Activated T-helper 1 cell treated with anti-CD3 and anti-CD28 coated beads, Interleukin-12 subunit alpha, Interleukin-12 subunit beta, Interleukin-2, Interleukin-4 antibody, amounts not matched to agents 30 ng/mL and 10 ng/mL and 1 ng/mL, durations not matched to agents 14 hours and 24 hours and 36 hours (primary cell): ENCODE data around the gene OSBP2. TPM values are rescaled to one million over a fixed set of nuclear protein-coding genes. Genes with fewer than 3 reads are reported as not detected.

Experiments used
- DNase-seq: peaks from one replicate; pipeline ENCODE4 v3.0.0; 2021; ENCODE audit warnings: low spot score
- H3K27ac Mint-ChIP-seq: one replicate; pipeline ENCODE4 v1.8.0; 2021; ENCODE audit warnings: mild to moderate bottlenecking, mixed read lengths
- H3K27me3 Mint-ChIP-seq: one replicate; pipeline ENCODE4 v1.8.0; 2022; ENCODE audit warnings: mild to moderate bottlenecking, moderate library complexity, mixed read lengths; ENCODE audit not compliant: insufficient read depth
- H3K36me3 Mint-ChIP-seq: one replicate; pipeline ENCODE4 v1.8.0; 2021; ENCODE audit warnings: low read depth, mixed read lengths
- H3K4me1 Mint-ChIP-seq: one replicate; pipeline ENCODE4 v1.8.0; 2021; ENCODE audit warnings: low read depth, mixed read lengths
- H3K4me3 Mint-ChIP-seq: one replicate; pipeline ENCODE4 v1.8.0; 2021; ENCODE audit warnings: mild to moderate bottlenecking, moderate library complexity, mixed read lengths
- H3K9me3 Mint-ChIP-seq: one replicate; pipeline ENCODE4 v1.8.0; 2021; ENCODE audit warnings: mixed read lengths
- intact Hi-C: fragments of 100-400 bp; cut with micrococcal nuclease; formaldehyde crosslinking; loops from one replicate; pipeline ENCODE4 v1.15.1; 2024
- total RNA-seq: library from RNA; stranded (reverse); gene quantifications from 2 replicates; pipeline ENCODE4 v1.2.3, GENCODE V29; 2022

OSBP2 gene
- total RNA-seq, 1 donor from 2014 or later, result 1.6 TPM

GRCh38 chr22:30858976-30859713 lies 164.5 kb downstream of the OSBP2 start:
- peaks cover 3% of the 10 kb centered on the region for H3K36me3 Mint-ChIP-seq
- H3K9me3 Mint-ChIP-seq, result peaks cover 4% of the 10 kb centered on the region
- intact Hi-C loops, result no loop called here
- no peak overlapping the region for H3K4me3 Mint-ChIP-seq
- no peak for DNase-seq
- H3K4me1 Mint-ChIP-seq, result no peaks in the 10 kb centered on the region
- no peaks in the 10 kb centered on the region for H3K27me3 Mint-ChIP-seq
- H3K27ac Mint-ChIP-seq, result no peak overlapping the region

- H3K36me3 Mint-ChIP-seq, result peaks cover under 1% of the 10 kb centered on the region
- no peaks in the 10 kb centered on the region for H3K4me1 Mint-ChIP-seq
- H3K9me3 Mint-ChIP-seq, result peaks cover 1% of the 10 kb centered on the region
- no peak overlapping the region for H3K4me3 Mint-ChIP-seq
- H3K27ac Mint-ChIP-seq, result no peak overlapping the region
- H3K27me3 Mint-ChIP-seq, result no peaks in the 10 kb centered on the region
- DNase-seq, result no peak
- intact Hi-C loops, result no loop called here
Measured at GRCh38 chr22:30859714-30860095, 165.0 kb downstream of the OSBP2 start.

DNA sequence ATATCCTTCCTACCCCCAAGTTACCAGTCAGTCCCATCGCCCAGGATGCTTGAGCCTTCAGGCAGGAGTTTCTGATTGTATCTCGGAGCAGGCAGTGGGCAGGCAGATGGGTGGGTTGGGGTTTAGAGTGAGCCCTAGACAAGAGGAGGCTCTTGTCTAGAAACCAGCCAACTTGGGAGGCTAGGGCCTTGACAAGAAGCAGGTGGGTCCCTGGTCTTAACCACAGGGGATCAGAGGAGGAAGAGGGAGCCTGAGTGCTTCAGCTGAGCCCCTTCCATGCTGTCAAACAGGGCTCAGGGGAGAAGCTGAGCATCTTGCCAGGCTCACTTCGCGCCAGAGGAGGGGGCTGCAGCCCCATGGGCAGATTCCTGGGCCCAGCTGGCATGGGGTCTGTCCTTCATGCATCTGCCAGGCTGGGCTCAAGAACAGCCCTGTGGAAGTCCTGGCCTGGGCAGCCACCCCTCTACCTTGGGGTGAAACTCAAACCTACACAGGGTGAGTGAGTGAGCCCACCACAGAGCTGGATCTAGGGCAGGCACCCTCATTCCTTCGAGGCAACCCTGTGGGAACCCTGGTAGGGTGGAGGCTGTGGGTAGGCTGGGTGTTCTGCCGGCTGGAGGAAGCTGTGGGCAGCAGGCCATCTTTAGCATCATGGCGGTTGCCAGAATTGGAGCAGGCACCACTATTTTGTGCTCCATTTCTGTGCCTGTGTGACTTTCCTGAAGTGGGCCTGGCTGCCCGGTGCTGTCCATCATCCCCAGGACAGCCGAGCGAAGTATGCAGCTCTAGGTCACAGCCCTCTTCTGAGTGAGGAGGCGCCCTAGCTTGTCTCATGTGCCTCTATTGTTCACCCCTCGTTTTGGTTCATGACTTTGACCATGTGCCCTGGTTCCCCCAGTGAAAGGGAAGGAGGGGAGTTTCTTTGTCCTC lies 165.8 kb downstream of the OSBP2 start:
- no peak for DNase-seq
- intact Hi-C loops, result no loop called here
- H3K27me3 Mint-ChIP-seq, result no peaks in the 10 kb centered on the region

GRCh38 chr22:30861131-30861530 lies 166.5 kb downstream of the OSBP2 start:
- intact Hi-C loops, result no loop called here
- H3K36me3 Mint-ChIP-seq, result no peaks in the 10 kb centered on the region
- no peak overlapping the region for H3K27ac Mint-ChIP-seq
- no peaks in the 10 kb centered on the region for H3K9me3 Mint-ChIP-seq
- no peaks in the 10 kb centered on the region for H3K27me3 Mint-ChIP-seq
- DNase-seq, result no peak
- H3K4me3 Mint-ChIP-seq, result no peak overlapping the region
- no peaks in the 10 kb centered on the region for H3K4me1 Mint-ChIP-seq

More for the DNA sequence above, 165.8 kb downstream of the OSBP2 start:
- no peaks in the 10 kb centered on the region for H3K9me3 Mint-ChIP-seq
- no peaks in the 10 kb centered on the region for H3K4me1 Mint-ChIP-seq
- no peak overlapping the region for H3K4me3 Mint-ChIP-seq
- no peaks in the 10 kb centered on the region for H3K36me3 Mint-ChIP-seq
- no peak overlapping the region for H3K27ac Mint-ChIP-seq

DNA sequence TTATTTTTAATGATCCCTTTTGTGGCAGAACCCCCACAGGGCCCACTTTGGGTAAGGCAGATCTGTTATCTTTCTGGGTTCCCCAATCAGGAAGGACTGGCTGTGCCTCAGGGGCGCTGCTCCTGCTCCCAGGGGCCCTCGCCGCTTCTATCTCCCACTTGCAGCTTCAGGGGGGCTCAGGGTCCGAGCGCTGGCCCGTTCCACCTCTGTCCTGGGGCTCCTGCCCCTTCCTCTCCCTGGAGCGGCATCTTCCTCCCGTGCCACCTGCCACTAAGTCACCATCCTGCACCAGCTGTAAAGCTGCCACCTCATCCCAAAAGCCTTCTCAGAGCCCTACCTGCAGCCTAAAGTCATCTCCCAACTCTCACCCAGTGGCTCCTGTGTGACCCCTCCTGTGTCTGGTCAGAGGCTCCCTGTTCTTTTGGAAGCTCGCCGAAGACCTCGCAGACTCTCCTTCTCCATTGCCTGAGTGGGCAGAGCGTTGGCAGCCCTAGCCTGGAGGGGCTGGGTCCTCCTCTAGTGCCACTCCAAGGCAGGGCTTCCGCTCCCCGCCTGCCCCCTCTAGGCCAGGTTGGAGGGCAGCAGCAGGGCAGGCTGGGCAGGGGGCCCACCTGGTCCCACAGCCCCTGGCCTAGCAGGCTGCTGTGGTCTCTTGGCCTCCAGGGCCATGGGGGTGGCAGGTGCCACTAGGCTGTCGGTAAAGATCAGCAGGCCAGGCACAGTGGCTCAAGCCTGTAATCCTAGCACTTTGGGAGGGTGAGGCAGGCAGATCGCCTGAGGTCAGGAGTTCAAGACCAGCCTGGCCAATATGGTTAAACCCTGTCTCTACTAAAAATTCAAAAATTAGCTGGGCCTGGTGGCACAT lies 167.2 kb downstream of the OSBP2 start:
- H3K27ac Mint-ChIP-seq, result no peak overlapping the region
- H3K36me3 Mint-ChIP-seq, result no peaks in the 10 kb centered on the region
- intact Hi-C loops, result no loop called here
- H3K4me3 Mint-ChIP-seq, result no peak overlapping the region
- no peak for DNase-seq
- no peaks in the 10 kb centered on the region for H3K9me3 Mint-ChIP-seq
- H3K4me1 Mint-ChIP-seq, result no peaks in the 10 kb centered on the region
- H3K27me3 Mint-ChIP-seq, result no peaks in the 10 kb centered on the region

GRCh38 chr22:30863081-30863833 lies 168.6 kb downstream of the OSBP2 start:
- DNase-seq, result no peak
- intact Hi-C loops, result no loop called here
- no peaks in the 10 kb centered on the region for H3K4me1 Mint-ChIP-seq
- no peaks in the 10 kb centered on the region for H3K27me3 Mint-ChIP-seq
- no peak overlapping the region for H3K4me3 Mint-ChIP-seq
- H3K36me3 Mint-ChIP-seq, result no peaks in the 10 kb centered on the region
- no peaks in the 10 kb centered on the region for H3K9me3 Mint-ChIP-seq
- no peak overlapping the region for H3K27ac Mint-ChIP-seq

- H3K4me3 Mint-ChIP-seq, result no peak overlapping the region
- no peak overlapping the region for H3K27ac Mint-ChIP-seq
- no peaks in the 10 kb centered on the region for H3K9me3 Mint-ChIP-seq
- no peaks in the 10 kb centered on the region for H3K4me1 Mint-ChIP-seq
- no peak for DNase-seq
- H3K36me3 Mint-ChIP-seq, result no peaks in the 10 kb centered on the region
- intact Hi-C loops, result no loop called here
- H3K27me3 Mint-ChIP-seq, result no peaks in the 10 kb centered on the region
Measured at GRCh38 chr22:30864441-30865420, 170.1 kb downstream of the OSBP2 start.

DNA sequence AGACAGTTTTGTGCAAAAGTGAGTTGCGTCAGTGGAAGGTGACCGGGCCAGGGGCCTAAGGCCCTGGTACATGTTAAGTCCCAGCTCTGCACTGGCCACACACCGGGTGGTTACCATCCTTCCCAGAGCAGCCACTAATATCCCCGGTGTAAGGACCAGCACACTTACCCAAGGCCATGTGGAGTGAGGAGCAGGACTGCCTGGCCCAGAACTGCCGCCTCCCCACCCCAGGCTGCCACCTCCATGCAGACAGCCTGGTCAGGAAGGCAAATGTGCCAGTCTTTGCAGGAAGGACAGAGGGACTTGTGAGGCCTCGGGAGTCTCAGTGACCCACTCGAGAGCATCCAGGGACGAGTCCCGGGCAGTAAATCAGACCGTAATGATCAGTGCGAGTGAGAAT lies 171.0 kb downstream of the OSBP2 start:
- no peaks in the 10 kb centered on the region for H3K27me3 Mint-ChIP-seq
- DNase-seq, result no peak
- no peaks in the 10 kb centered on the region for H3K4me1 Mint-ChIP-seq
- no peak overlapping the region for H3K27ac Mint-ChIP-seq
- intact Hi-C loops, result no loop called here
- H3K36me3 Mint-ChIP-seq, result no peaks in the 10 kb centered on the region
- no peak overlapping the region for H3K4me3 Mint-ChIP-seq
- H3K9me3 Mint-ChIP-seq, result no peaks in the 10 kb centered on the region

DNA sequence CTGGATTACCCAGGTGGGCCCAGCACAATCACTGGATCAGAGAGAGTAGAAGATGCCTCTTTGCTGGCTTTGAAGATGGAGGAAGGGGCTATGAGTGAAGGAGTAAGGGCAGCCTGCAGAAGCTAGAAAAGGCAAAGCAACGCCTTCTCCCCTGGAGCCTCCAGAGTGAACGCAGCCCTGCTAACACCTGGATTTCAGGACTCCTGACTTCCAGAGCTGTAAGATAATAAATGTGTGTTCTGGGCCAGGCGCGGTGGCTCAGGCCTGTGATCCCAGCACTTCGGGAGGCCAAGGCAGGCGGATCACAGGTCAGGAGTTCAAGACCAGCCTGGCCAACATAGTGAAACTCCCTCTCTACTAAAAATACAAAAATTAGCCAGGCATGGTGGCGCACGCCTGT lies 171.5 kb downstream of the OSBP2 start:
- no peak overlapping the region for H3K4me3 Mint-ChIP-seq
- no peaks in the 10 kb centered on the region for H3K36me3 Mint-ChIP-seq
- H3K4me1 Mint-ChIP-seq, result no peaks in the 10 kb centered on the region
- DNase-seq, result no peak
- intact Hi-C loops, result no loop called here
- H3K27me3 Mint-ChIP-seq, result no peaks in the 10 kb centered on the region
- no peak overlapping the region for H3K27ac Mint-ChIP-seq
- no peaks in the 10 kb centered on the region for H3K9me3 Mint-ChIP-seq

- no peaks in the 10 kb centered on the region for H3K36me3 Mint-ChIP-seq
- no peak overlapping the region for H3K4me3 Mint-ChIP-seq
- DNase-seq, result no peak
- no peaks in the 10 kb centered on the region for H3K27me3 Mint-ChIP-seq
- intact Hi-C loops, result no loop called here
- no peak overlapping the region for H3K27ac Mint-ChIP-seq
- H3K4me1 Mint-ChIP-seq, result no peaks in the 10 kb centered on the region
- H3K9me3 Mint-ChIP-seq, result no peaks in the 10 kb centered on the region
Measured at GRCh38 chr22:30866811-30867271, 172.2 kb downstream of the OSBP2 start.
